Esophagus mucosa (tissue), 1 donor: ENCODE measurements around the gene PLEKHA1. TPM values are rescaled to one million over a fixed set of nuclear protein-coding genes. Genes with fewer than 3 reads are reported as not detected.

ENCODE experiments used
- ATAC-seq: fragments of 200-7000 bp; cut with Tn5 transposase; one replicate; pipeline ENCODE4 v1.9.1; 2020
- total RNA-seq: library from RNA; stranded (reverse); gene quantifications from one replicate; pipeline ENCODE4 v1.2.4, GENCODE V29; 2023
- donor health status: DM: yes; HTN: yes; CAD: no.

PLEKHA1 gene
- 39.5 TPM for total RNA-seq

GRCh38 chr10:122374237-122374858 is at the start of gene PLEKHA1:
PLEKHA1 (plus strand) TSS chr10:122374708; CDS start chr10:122393201, 18,493 bp downstream.
- ATAC-seq, result peak; percentile 97

- no peak for ATAC-seq
Measured at GRCh38 chr10:122325235-122325634, 49.3 kb upstream of the PLEKHA1 start.

DNA sequence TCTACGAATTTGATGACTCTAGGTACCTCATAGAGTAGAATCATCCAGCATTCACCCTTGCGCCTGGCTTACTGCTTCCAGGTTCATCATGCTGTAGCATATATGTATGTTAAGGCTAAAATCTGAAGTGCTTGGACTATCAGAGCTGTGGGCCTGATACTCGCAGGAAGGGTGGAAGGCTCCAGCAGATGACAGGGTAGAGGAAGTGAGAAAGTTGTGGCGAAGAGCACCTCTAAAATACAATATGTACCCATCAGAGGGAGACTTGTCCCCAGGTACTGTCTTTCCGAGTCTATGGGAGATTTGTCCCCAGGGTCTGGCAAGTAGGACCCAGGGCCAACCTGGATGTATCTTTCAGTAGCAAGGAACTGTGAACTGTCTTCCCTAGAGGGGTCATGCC is 48.1 kb upstream of the PLEKHA1 start:
- no peak for ATAC-seq

GRCh38 chr10:122326806-122327205 is 47.7 kb upstream of the PLEKHA1 start:
- no peak for ATAC-seq

DNA sequence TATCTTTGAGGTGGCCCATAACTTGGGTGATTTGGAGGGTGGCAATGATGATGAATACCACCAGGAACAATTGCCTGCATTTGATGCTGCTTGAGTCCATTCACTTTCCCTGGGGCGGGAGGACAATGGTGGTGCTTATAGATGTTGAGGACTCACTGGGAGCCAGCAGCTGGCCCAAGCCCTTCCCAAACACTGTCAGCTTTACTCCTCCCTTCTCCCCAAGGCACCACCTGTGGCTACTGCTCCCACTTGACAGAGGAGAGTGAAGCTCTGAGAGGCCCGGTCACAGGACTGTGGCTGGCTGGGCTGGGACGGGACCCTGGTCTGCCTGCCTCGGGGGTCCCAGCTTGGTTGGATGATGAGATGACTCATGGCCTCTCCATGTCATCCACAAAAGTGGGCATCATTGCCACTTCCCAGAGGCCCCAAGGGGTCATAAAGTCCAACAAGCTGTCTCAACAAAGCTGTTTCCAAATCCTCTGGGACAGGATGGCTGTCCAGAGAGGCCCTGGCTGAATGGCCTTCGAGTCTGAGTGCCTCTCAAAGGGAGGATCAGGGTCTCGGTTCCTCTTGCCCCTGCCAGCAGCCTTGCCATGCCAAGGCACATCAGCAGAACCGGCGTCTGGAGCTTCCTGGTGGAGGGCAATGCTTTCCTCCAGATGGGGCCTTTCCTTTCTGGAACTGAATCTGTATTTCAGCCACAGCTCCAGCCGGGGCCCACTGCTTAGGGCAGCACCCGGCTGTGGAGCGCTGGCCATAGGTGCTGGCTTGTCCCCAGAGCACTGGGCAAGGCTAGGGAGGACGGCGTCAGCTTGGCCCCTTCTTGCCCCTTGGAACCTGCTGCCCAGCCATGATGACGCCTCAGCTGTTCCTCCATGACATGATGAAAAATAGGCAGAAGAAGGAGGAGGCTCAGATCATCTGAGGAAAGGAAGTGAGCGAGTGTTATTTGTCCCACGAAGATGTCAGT is 47.0 kb upstream of the PLEKHA1 start:
- no peak for ATAC-seq

GRCh38 chr10:122328676-122329075 is 45.8 kb upstream of the PLEKHA1 start:
- no peak for ATAC-seq

GRCh38 chr10:122329416-122329815 is 45.1 kb upstream of the PLEKHA1 start:
- ATAC-seq, result no peak

DNA sequence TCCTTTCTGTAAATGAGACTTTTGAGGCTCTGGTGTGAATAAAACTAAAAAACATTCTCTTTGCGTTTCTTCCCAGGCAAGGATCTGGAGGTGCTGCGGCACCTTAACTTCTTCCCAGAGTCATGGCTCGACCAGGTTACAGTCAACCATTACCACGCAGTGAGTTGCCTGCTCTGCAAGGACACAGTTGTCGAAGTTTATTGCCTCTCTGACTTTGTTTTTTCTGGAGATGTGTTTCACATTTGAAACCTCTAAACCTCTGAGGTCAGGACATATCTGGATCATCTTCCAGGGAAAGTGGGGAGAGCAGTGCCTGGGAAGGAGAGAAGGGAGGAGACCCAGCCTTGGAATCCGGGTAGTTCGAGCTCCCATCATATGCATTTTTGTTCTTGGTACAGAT is 43.4 kb upstream of the PLEKHA1 start:
- ATAC-seq, result no peak

DNA sequence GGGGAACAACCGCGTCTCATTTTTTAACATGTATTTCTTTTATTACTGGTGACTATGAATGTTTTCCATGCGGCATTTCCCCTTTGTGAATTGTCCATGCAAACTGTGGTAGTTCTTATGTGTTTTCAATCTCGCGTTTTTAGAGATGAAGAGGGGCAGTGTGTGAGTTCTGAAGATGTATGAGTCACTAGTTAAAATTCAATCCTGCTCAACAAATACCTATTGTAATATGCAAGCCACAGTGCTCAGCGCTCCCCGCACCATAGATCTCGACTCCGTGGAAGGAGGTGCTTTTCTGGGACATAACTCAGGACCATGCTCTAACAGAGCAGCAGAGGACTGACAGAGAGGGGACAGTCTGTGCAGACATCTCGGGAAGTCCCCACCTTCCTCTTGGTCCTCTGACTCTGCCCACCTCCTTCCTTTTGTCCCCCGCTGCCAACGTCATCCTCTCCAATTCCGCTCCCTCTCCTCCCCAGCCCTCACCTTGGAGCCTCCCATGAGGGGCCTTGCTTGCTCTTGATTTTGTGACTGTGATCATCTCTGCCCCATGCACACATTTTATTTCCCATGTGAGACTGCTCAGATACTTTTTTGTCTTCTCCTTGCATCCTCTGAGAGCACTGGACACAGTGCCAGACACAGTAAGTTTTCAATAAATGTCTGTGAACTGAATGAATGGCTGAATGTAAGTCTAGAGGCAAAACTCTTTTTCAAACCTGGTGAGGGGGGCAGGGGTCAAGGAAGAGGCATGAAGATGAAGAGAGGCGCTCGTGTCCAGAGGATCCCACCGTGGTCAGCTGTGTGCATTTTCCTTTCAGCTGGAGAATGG is 42.7 kb upstream of the PLEKHA1 start:
- ATAC-seq, result no peak

DNA sequence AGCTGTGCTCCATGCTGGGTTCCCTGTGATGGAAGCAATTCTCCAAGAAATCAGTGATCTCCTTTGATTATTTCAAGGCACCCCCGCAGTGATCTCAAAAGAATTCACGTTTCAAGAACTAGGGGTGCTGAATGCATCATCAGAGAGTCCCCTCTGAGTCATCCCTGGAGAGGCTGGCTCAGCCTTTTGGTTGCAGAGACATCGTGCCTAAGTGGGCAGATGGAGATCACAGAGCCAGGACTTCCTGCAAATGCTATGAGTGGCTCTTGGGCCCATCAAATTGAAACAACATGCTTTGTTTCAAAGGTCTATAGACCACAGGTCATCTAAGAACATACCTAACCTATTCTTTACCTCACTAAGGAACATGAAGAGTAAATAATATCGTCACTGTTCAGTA is 41.5 kb upstream of the PLEKHA1 start:
- no peak for ATAC-seq

DNA sequence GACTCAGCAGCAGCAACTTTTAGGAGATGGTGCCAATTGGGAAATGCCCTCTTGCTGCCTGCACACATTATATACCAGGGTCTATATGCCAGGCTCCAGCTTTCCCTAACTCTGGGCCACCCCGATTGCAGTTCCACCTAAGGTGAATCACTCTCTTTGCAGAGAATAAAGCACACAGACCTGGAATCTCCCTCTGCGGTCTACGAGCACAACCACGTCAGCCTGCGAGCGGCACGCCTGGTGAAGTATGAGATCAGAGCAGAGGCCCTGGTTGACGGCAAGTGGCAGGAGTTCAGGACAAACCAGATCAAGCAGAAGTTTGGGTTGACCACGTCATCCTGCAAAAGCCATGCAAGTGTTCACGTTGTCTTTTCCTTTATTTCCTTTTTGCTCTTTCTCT is 38.2 kb upstream of the PLEKHA1 start:
- ATAC-seq, result peak; percentile 91

DNA sequence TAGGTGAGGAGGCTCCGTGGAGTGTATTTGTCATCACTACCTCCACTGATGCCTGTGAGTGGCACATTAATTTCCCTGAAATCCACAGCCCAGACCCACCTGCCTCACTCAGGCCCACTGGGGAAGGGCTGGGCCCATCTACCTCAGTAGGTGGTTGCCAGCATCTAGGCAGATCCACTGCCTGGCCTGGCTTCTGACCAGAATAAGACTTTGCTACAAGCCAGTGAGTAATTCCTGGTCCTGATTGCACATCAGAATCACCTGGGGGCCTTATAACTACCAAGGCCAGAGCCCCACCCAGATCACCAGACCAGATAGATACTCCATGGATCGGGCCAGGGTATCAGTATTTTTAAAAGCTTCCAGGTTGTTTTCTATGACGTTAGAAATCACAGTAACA is 37.5 kb upstream of the PLEKHA1 start:
- peak; percentile 65 for ATAC-seq

DNA sequence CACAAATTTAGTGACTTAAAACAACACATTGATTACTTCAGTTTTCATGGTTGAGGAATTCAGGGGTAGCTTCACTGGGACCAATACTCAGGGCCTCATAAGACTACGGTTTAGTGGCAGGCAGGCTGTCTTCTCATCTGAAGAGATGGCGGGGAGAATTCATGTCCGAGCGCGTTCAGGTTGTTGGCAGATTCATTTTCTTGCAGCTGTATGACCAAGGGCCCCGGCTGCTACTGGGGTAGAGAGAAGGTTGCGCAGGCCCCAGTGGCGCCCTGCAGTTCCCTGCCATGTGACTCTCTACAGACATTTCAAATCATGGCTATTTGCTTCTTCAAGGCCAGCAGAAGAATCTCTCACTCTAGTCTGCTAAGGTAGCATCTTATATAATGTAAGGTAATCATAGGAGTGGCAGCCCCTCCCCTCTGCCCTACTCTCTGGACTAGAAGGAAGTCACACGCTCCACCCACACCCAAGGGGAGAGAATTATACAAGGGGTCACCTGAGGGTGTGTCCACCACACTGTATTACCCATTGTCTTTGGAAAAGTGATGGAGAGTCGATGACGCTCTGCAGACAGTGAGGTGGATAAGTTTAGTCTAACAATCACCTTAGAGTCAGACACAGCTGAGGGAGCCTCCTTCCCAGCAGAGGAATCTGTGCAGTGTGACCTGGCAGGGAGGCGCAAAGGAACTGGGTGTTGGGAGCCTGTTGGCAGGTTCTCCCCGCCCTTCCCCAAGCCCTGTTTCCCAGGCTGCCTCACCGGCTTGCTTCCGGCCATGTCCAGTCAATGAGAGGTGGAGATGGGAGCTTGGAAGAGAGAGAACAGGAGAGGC is 35.7 kb upstream of the PLEKHA1 start:
- ATAC-seq, result peak; percentile 82

DNA sequence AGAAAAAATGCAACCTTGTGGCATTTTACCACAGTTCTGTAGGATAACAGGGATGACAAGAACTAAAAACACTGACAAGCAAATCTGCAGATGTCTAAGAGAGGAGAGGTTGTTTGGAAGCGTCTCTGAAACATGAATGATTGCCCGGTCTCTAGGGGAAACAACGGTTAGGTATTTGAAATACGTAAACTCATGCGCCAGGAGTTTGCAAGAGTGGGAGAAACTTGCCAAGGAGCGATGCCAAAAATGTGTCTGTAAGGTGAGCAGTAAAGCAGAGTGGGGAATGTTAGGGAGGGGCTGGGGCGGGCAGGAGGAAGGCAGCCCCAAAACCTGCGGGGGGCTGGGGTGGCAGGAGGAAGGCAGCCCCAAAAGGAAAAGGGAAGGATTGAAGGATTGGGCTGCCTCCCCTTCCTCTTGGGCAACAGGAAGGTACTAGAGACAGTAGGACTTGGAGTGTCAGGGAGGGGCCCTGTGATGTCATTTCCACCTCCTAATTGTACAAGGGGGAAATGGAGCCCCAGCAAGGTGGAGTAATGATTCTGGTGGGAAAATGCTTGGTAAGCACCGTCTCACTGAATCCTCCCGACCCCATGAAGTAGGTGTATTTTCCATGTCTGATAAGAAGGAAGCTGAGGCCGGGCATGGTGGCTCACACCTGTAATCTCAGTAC is 33.2 kb upstream of the PLEKHA1 start:
- no peak for ATAC-seq

GRCh38 chr10:122342293-122343134 is 32.0 kb upstream of the PLEKHA1 start:
- ATAC-seq, result no peak

- no peak for ATAC-seq
Measured at GRCh38 chr10:122343135-122343800, 31.2 kb upstream of the PLEKHA1 start.

DNA sequence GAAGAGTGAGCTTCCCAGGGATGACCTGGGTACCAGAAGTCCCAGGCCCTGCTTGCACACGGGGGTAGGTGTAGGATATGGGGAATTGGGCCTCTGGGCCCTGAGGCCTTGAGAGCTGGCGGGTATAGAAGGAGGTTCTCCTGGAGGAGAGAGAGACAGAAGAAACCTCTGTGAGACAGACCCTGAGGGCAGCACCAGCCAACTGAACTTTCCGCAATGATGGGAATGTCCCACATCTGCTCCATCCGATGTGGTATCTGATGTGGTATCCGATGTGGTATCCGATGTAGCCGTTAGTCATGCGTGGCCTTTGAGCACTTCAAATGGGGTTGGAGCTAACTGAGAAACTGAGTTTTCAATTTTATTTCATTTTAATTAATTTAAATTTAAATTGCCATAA is 30.6 kb upstream of the PLEKHA1 start:
- ATAC-seq, result no peak

- no peak for ATAC-seq
Measured at GRCh38 chr10:122344741-122345258, 29.7 kb upstream of the PLEKHA1 start.

- no peak for ATAC-seq
Measured at GRCh38 chr10:122346326-122346950, 28.1 kb upstream of the PLEKHA1 start.
